ENCODE data around the gene BMPR1A.

GRCh38 chr10:86765548-86765947 is 9.1 kb downstream of the BMPR1A start:
- TF ChIP-seq EZH2 (IDR thresholded peaks at IDR 0.05; ENCODE audit: insufficient read depth, poor library complexity, severe bottlenecking): no peak
- no peak for TF ChIP-seq EZH2phosphoT487 (IDR thresholded peaks at IDR 0.05; ENCODE audit: insufficient read depth, low read depth)

Data from GM23248 (cell line).